Activated CD4-positive, alpha-beta T cell treated with anti-CD3 and anti-CD28 coated beads, Interleukin-2, amount 50 U/mL, for 24 hours (primary cell): ENCODE measurements around the gene TNFSF9.
"Not testable (repeated sequence)": the region's sequence is repeated elsewhere in the genome, so short reads cannot be mapped to it uniquely, and the experiment has no call there.

Source experiments
- DNase-seq, 2 donors: peaks; one replicate each; pipeline ENCODE4 v3.0.0-alpha.2; 2020; ENCODE audit warnings: low read depth in 1 of 2, low spot score in 1 of 2

The TNFSF9 gene

GRCh38 chr19:6568816-6569215 is 38.0 kb downstream of the TNFSF9 start:
- no peak for DNase-seq

GRCh38 chr19:6570764-6571163 is 39.9 kb downstream of the TNFSF9 start:
- no peak for DNase-seq

DNA sequence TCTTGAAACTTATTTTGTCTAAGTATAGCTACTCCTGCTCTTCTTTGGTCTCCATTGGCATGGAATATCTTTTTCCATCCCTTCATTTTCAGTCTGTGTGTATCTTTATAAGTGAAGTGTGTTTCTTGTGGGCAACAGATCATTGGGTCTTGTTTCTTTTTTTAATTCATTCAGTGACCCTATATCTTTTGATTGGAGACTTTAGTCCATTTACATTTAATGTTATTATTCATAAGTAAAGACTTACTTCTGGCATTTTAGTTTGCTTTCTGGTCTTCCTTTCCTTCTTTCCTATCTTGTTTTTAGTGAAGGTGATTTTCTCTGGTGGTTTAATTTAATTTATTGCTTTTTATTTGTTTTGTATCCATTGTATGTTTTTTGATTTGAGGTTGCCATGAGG is 40.3 kb downstream of the TNFSF9 start:
- no peak for DNase-seq

- no peak for DNase-seq
Observed at GRCh38 chr19:6572217-6572616, 41.4 kb downstream of the TNFSF9 start.

- no peak for DNase-seq
Observed at GRCh38 chr19:6573350-6573749, 42.5 kb downstream of the TNFSF9 start.

DNA sequence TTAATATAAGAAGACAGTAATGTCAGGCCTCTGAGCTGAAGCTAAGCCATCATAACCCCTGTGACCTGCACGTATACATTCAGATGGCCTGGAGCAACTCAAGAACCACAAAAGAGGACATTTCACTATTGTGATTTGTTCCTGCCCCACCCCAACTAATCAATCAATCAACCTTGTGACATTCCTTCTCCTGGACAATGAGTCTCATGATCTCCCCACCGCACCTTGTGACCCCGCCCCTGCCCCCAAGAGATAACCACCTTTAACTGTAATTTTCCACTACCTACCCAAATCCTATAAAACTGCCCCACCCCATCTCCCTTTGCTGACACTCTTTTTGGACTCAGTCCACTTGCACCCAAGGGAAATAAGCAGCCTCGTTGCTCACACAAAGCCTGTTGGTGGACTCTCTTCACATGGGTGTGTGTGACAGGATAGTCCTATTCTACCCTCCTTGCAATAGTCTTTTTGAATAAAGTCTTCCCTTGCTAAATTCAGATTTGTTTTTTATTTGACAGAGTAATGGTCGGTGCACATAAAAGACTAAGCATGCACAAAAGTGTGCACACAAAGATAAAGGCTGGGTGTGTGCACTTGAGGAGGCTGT is 46.1 kb downstream of the TNFSF9 start:
- DNase-seq: no peak

DNA sequence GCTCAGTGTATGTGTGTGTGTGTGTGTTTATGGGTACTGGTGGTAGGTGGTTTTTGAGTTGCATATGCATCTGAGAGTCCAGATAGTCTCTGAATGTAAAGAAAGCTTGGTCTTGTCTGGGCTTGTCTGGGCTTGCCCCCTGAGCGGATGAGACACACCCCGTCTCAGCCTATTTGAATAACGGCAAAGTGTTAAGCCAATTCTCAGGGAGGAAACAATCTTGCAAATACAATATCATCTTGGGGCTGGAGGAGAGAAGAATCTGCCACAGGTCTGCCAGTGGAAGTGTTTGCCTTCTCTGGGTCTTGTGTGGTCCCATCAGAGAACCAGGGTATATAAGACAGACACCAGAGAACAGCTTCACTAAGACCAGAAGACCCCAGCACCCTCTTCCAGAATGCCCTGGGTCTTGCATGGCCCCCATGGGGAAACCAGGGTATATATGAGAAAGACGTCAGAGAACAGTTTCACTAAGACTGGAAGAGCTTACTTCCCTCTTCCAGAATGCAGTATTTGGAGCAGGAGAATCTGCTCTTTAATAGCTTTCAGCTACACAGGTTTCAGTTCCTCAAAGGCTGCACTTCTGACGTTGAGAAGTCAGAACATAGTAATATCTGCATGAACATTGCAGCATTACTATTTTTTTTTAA is 46.8 kb downstream of the TNFSF9 start:
- DNase-seq: no peak

DNA sequence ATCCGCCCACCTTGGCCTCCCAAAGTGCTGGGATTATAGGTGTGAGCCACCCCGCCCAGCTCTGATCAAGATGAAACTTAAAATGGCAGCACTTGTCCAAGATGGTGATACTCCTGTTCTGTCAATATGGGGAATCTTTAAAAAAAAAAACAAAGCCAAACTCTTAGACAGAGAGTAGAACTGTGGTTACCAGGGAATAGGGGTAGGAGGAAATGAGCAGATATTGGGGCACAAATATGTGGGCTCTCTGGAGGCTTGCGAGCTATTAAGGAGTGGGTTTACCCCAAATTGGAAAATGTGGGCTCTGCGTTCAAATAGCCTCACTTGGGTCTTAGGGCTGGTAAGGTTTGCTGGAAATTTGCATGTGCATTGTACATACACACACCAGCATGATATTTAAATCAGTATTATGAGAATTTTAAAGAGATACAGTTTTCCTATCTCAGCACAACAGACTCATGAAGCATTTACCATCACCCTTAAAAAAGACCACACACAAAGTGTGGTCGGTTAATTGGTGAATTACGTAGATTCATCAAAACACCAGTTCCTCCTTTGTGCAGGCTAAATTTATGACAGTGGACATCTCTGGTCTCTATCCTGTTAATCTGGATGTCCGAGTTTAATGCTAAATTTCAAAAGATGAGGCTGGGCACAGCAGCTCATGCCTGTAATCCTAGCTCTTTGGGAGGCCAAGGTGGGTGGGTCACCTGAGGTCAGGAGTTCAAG is 48.8 kb downstream of the TNFSF9 start:
- no peak for DNase-seq

DNA sequence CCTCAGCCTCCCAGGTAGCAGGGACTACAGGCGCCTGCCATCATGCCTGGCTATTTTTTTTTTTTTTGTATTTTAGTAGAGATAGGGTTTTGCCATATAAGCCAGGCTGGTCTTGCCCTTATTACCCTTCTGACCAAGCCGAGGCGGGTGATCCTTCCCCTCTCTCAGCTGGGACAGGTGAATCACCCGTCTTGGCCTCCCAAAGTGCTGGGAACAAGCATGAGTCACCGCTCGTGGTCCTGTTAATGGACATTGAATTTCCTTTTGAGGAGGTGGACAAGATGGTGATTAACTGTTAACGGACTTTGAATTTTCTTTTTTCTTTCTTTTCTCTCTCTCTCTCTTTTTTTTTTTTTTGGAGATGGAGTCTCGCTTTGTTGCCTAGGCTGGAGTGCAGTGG is 49.5 kb downstream of the TNFSF9 start:
- no peak for DNase-seq

- not testable (repeated sequence) for DNase-seq
Observed at GRCh38 chr19:6582515-6583484, 52.0 kb downstream of the TNFSF9 start.
